ENCODE results near the gene LCE1D. TPM values are rescaled to one million over a fixed set of nuclear protein-coding genes. Genes with fewer than 3 reads are reported as not detected.

LCE1D gene
- total RNA-seq, 4 donors from 2014 or later: not detected

DNA sequence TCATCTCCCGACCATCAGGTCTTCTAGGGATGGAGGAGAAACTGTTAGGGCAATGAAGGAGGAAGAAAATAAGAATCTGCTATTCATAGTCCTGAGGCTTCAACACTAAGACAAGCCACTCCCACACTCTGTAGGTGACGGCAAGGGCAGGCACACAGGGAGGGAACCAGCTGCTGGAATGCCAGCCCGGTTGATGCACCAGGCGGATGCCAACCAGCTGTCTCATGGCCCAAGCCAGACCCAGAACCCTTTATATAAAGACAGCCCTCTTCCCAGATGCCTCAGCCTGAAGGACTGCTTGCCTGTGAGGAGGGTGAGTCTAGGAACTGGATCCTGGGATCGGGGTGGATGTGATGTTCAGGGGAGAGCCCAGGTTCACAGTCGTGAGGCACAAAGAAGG is 38.8 kb upstream of the LCE1D start, which contains the start of gene KPRP:
Gene KPRP, plus strand, starts transcription at position 279 of the 400 bp plus-strand sequence. CDS start 1,564 bp downstream, outside the sequence.
- H3K27me3 ChIP-seq: no peaks in the 10 kb centered on the region
- intact Hi-C loops (cut with DNase I; ENCODE audit: low total_unique reads) (no loop called here), in situ Hi-C loops (cut with MboI; ENCODE audit: low pct_ligation_motif_present in 1 of 4, low pct_unique_long_range_greater_than_20kb in 1 of 4, low sequenced_read_pairs in 3 of 4) (no loop called here)
- H3K4me1 ChIP-seq: no peaks in the 10 kb centered on the region
- no peak within 1 kb of the TSS for H3K4me3 ChIP-seq
- no peak for DNase-seq
- H3K36me3 ChIP-seq: no peaks in the 10 kb centered on the region
- H3K9me3 ChIP-seq: no peaks in the 10 kb centered on the region
- WGBS, 2 donors (ENCODE audit: low coverage in 1 of 2): 69 to 86% methylated on average over 2 to 6 of the region's 6 CpGs
- no peak within 1 kb of the TSS for H3K27ac ChIP-seq
- TF ChIP-seq POLR2AphosphoS5 (IDR thresholded peaks at IDR 0.05) (no peak), EP300 (IDR thresholded peaks at IDR 0.05; ENCODE audit: low read depth) (no peak), POLR2A (IDR thresholded peaks at IDR 0.05) (no peak)
- TF ChIP-seq, protein P1, sequence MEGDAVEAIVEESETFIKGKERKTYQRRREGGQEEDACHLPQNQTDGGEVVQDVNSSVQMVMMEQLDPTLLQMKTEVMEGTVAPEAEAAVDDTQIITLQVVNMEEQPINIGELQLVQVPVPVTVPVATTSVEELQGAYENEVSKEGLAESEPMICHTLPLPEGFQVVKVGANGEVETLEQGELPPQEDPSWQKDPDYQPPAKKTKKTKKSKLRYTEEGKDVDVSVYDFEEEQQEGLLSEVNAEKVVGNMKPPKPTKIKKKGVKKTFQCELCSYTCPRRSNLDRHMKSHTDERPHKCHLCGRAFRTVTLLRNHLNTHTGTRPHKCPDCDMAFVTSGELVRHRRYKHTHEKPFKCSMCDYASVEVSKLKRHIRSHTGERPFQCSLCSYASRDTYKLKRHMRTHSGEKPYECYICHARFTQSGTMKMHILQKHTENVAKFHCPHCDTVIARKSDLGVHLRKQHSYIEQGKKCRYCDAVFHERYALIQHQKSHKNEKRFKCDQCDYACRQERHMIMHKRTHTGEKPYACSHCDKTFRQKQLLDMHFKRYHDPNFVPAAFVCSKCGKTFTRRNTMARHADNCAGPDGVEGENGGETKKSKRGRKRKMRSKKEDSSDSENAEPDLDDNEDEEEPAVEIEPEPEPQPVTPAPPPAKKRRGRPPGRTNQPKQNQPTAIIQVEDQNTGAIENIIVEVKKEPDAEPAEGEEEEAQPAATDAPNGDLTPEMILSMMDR (IDR thresholded peaks at IDR 0.05): no peak

DNA sequence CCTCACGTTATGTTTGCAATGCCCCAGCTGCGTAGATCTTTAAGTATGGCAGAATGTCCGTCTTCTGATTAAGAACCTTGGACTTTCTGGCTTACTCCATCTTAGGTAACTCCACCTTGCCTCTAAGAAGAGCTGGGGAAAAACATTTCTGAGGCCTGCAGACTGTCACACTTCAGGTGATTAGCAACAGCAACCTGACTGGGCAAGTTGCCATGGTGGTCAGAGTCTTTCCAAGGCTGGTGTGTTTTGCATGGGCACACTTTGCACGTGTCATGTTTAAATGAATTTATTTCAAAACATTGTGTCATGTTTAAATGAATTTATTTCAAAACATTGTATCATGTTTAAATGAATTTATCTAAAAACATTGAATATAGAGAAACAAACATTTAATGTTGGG is 37.9 kb upstream of the LCE1D start:
- intact Hi-C loops (cut with DNase I; ENCODE audit: low total_unique reads) (no loop called here), in situ Hi-C loops (cut with MboI; ENCODE audit: low pct_ligation_motif_present in 1 of 4, low pct_unique_long_range_greater_than_20kb in 1 of 4, low sequenced_read_pairs in 3 of 4) (no loop called here)
- H3K27ac ChIP-seq: no peak overlapping the region
- H3K27me3 ChIP-seq: no peaks in the 10 kb centered on the region
- WGBS, 2 donors (ENCODE audit: low coverage in 1 of 2): 83 to 86% methylated on average over 1 to 4 of the region's 4 CpGs
- H3K4me1 ChIP-seq: no peaks in the 10 kb centered on the region
- no peak for DNase-seq
- H3K36me3 ChIP-seq: no peaks in the 10 kb centered on the region
- H3K4me3 ChIP-seq: no peak overlapping the region
- no peak for TF ChIP-seq EP300 (IDR thresholded peaks at IDR 0.05; ENCODE audit: low read depth)
- no peak for TF ChIP-seq POLR2A (IDR thresholded peaks at IDR 0.05)
- TF ChIP-seq POLR2AphosphoS5 (IDR thresholded peaks at IDR 0.05): no peak
- TF ChIP-seq, protein P1 (IDR thresholded peaks at IDR 0.05): no peak
- H3K9me3 ChIP-seq: no peaks in the 10 kb centered on the region

DNA sequence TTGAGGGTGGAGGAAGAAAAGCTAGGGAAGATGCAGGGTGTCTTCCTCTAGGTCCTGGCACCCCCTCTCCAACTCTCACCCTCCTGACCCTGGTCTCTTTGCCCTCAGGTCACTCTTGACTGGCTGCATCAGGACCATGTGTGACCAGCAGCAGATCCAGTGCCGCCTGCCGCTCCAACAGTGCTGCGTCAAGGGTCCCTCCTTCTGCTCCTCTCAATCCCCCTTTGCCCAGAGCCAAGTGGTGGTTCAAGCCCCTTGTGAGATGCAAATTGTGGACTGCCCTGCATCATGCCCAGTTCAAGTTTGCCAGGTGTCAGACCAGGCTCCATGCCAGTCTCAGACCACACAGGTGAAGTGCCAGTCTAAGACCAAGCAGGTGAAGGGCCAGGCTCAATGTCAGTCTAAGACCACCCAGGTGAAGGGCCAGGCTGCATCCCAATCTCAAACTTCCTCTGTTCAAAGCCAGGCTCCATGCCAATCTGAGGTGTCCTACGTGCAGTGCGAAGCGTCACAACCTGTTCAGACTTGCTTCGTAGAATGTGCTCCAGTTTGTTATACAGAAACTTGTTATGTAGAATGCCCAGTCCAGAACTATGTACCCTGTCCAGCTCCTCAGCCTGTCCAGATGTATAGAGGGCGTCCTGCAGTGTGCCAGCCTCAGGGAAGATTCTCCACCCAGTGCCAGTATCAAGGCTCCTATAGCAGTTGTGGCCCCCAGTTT is 36.9 kb upstream of the LCE1D start:
- Histone ChIP-seq H3K4me1 (no peaks in the 10 kb centered on the region), H3K27me3 (no peaks in the 10 kb centered on the region), H3K9me3 (no peaks in the 10 kb centered on the region), H3K36me3 (no peaks in the 10 kb centered on the region), H3K27ac (no peak overlapping the region), H3K4me3 (no peak overlapping the region)
- 43 to 90% methylated on average over 1 to 8 of the region's 8 CpGs for WGBS, 2 donors (ENCODE audit: low coverage in 1 of 2)
- TF ChIP-seq, protein P1 (IDR thresholded peaks at IDR 0.05): no peak
- TF ChIP-seq POLR2A (IDR thresholded peaks at IDR 0.05): no peak
- no peak for TF ChIP-seq EP300 (IDR thresholded peaks at IDR 0.05; ENCODE audit: low read depth)
- TF ChIP-seq POLR2AphosphoS5 (IDR thresholded peaks at IDR 0.05): no peak
- in situ Hi-C loops (cut with MboI; ENCODE audit: low pct_ligation_motif_present in 1 of 4, low pct_unique_long_range_greater_than_20kb in 1 of 4, low sequenced_read_pairs in 3 of 4) (no loop called here), intact Hi-C loops (cut with DNase I; ENCODE audit: low total_unique reads) (no loop called here)
- DNase-seq: no peak

DNA sequence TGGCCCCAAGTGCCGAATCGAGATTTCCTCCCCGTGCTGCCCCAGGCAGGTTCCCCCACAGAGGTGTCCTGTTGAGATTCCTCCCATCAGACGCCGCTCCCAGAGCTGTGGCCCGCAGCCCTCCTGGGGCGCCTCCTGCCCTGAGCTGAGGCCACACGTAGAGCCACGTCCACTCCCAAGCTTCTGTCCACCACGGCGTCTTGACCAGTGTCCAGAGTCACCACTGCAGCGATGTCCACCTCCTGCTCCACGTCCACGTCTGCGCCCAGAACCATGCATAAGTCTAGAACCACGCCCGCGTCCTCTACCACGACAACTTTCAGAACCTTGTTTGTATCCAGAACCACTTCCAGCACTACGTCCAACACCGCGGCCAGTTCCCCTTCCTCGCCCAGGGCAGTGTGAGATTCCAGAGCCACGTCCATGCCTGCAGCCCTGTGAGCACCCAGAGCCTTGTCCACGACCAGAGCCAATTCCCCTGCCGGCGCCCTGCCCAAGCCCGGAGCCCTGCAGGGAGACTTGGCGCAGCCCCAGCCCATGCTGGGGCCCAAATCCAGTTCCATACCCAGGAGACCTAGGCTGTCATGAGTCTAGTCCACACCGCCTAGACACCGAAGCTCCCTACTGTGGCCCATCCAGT is 35.9 kb upstream of the LCE1D start:
- in situ Hi-C loops (cut with MboI; ENCODE audit: low pct_ligation_motif_present in 1 of 4, low pct_unique_long_range_greater_than_20kb in 1 of 4, low sequenced_read_pairs in 3 of 4) (no loop called here), intact Hi-C loops (cut with DNase I; ENCODE audit: low total_unique reads) (no loop called here)
- no peaks in the 10 kb centered on the region for H3K27me3 ChIP-seq
- no peaks in the 10 kb centered on the region for H3K4me1 ChIP-seq
- 91 to 100% methylated on average over 5 to 29 of the region's 31 CpGs for WGBS, 2 donors (ENCODE audit: low coverage in 1 of 2)
- TF ChIP-seq EP300 (IDR thresholded peaks at IDR 0.05; ENCODE audit: low read depth) (no peak), POLR2AphosphoS5 (IDR thresholded peaks at IDR 0.05) (no peak), POLR2A (IDR thresholded peaks at IDR 0.05) (no peak)
- TF ChIP-seq, protein P1 (IDR thresholded peaks at IDR 0.05): no peak
- H3K27ac ChIP-seq: no peak overlapping the region
- no peaks in the 10 kb centered on the region for H3K36me3 ChIP-seq
- H3K9me3 ChIP-seq: no peaks in the 10 kb centered on the region
- H3K4me3 ChIP-seq: no peak overlapping the region
- DNase-seq: no peak
